Stimulated activated CD8-positive, alpha-beta memory T cell treated with anti-CD3 and anti-CD28 coated beads, Interleukin-7, amount 100 ng/mL, for 48 hours (primary cell): ENCODE data around the gene RPP21.
"Not testable (repeated sequence)": the region's sequence is repeated elsewhere in the genome, so short reads cannot be mapped to it uniquely, and the experiment has no call there.

Experiments used
- DNase-seq, 2 donors: peaks; one replicate each; pipeline ENCODE4 v3.0.0-alpha.2; 2020; ENCODE audit warnings: low read depth in 1 of 2; ENCODE audit errors: extremely low read depth in 1 of 2

The RPP21 gene

DNA sequence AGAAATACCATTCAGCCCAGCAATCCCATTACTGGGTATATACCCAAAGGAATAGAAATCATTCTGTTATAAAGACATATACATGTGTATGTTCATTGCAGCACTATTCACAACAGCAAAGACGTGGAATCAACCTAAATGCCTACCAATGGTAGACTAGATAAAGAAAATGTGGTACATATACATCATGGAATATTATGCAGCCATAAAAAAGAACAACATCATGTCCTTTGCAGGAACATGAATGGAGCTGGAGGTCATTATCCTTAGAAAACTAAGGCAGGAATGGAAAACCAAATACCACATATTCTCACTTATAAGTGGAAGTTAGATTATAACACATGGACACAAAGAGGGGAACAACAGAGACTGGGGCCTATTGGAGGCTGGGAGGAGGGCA, 24.3 kb downstream of the RPP21 start:
- DNase-seq, result not testable (repeated sequence)

DNA sequence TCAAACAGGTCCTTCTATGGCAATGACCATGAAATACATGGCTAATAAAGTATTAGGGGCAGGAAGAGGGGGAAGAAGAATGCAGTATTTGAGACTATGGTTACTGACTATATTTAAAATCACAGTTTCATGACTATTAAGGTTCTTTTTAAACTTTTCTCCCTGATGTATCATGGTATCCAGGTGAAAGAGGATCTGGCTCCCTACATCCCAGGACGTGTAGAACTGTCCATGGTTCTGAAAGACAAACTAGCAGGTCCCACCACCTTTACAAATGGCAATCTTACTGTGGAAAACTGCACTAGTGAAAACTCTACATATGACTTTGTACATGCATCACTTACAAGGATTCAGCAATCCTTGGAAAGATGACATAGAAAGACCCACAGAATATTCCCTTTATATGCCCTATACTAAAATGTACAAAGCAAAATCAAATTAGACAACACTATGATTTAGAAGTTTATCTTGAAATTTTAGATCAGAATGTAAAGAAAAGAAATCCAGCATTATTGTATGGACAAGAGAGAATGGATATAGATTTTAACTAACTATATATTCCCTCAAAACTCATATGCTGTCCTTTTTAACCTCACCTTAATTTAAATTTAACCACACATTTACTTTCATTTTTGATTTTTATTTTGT, 33.5 kb downstream of the RPP21 start:
- no peak for DNase-seq

DNA sequence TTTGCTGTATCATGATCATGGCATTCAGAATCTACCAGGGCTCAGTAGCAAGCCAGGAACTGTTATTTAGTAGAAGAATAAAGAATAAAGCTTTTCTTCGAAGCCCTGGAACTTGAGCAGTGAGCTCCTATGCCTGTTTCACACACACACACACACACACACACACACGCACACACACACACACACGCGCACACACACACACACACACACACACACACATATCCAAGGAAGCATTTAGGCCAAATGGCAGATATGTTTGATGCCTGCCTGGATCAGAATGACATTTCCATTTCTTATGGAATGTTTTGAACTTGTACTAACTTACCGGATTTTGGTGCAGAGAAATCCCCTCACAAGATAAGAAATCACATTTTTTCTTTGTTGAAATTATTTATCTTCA, 35.5 kb downstream of the RPP21 start:
- DNase-seq, result no peak

DNA sequence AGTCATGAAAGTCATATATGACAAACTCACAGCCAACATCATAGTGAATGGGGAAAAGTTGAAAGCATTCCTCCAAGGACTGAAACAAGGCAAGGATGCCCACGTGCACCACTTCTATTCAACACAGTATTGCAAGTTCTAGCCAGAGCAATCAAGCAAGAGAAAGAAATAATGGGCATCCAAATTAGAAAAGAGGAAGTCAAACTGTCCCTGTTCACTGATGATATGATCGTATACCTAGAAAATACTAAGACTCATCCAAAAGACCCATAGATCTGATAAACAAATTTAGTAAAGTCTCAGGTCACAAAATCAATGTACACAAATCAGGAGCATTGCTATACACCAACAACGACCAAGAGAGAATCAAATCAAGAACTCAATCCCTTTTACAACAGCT, 41.2 kb downstream of the RPP21 start:
- no peak for DNase-seq

DNA sequence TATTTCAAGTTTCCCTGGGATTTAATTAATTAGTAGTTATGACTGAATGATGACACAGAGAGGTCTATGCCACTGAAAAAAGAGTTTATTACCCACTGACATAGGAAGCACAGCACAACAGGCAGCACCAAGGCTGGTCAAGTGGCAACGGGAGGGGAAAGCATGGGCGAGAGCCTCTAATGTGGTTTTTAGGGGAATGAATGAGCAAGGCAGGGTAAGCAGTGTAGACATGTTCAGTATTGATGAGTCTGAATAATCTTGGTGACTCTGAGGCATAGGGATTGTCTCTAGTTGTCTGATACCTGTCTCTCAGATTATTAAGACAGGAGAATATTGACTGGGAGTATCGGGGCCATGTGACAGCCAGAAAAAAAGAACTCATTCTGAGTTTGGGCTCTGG, 46.3 kb downstream of the RPP21 start:
- DNase-seq, result no peak

- no peak for DNase-seq
Measured at GRCh38 chr6:30394139-30394538, 49.2 kb downstream of the RPP21 start.
